Stimulated activated CD8-positive, alpha-beta memory T cell treated with anti-CD3 and anti-CD28 coated beads, Interleukin-7, amount 100 ng/mL, for 24 hours (primary cell): ENCODE results near the gene CD300LB.
"Not testable (repeated sequence)": the region's sequence is repeated elsewhere in the genome, so short reads cannot be mapped to it uniquely, and the experiment has no call there.

ENCODE experiments used
- DNase-seq: peaks from one replicate; pipeline ENCODE4 v3.0.0-alpha.2; 2020; ENCODE audit warnings: low read depth

Gene CD300LB

DNA sequence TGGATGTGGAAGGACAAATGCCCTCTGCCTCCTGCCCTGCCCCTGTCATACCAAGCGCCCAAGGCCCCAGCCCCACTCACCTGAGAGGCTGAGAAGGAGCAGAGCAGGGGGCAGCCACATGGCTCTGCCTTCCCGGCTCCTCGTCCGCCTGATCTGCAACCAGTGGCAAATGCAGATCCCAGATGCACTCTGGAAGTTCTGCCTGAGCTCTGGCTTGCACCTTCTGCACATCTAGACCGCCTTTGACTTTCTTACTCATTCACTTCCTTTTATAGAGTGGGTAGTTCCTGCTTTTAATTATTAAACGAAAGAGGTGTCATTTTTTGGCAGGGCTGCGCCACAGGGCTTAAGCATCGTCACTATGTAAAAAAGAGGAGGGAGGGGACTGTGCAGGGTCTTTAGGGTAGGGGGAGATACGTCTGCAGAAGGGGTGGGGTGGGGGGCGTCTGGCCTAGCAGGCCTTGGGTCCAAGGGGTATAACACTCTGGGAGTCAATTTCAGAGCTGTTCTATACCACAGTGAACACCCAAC is at the start of gene CD300LB:
Gene CD300LB, minus strand, starts transcription at position 245 of the 531 bp plus-strand sequence. Its CDS starts 125 bp downstream, at position 120.
- DNase-seq = no peak

DNA sequence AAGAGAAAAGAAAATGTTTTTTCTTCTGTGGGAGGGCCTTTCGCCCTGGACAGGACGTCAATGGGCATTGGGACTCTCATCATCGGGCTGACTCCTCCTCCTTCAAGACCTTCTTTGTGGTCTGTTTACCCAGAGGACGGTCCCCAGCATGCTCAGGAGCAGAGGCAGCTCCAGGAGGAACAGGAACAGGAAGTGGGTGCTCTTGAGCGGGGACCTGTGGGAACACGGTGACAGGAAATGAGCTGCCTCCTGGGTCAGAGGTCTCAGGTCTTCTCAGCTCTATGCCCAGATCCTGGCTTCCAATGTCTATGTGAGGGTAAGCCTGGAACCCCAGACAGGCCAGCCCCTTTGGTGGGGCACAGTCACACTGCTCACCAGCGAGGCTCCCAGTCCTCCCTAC is 48.6 kb upstream of the CD300LB start:
- DNase-seq = no peak

- DNase-seq = no peak
Observed at GRCh38 chr17:74578979-74579378, 47.7 kb upstream of the CD300LB start.

GRCh38 chr17:74574489-74575142 is 43.3 kb upstream of the CD300LB start:
- DNase-seq = no peak

- not testable (repeated sequence) for DNase-seq
Observed at GRCh38 chr17:74573635-74574034, 42.4 kb upstream of the CD300LB start.

DNA sequence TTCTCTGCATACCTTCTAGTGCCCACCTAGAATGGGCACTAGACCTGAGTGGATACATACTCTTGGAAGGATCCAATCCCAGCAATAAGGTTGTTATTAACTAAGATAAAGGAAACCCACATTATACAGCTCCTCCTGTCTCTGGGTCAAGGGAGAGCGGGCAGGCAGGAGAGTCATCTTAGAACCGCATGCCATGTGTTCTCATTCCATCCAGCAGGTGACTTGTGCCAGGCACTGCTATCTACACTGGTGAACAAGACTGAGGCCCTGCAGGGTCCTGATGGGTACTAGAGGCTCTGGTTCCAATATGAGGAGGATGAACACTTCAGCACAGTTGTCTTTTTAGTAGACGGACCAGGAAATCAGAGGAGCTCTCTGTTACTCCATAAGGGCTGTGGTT is 41.9 kb upstream of the CD300LB start:
- DNase-seq = no peak

- DNase-seq = no peak
Observed at GRCh38 chr17:74571621-74572270, 40.5 kb upstream of the CD300LB start.

DNA sequence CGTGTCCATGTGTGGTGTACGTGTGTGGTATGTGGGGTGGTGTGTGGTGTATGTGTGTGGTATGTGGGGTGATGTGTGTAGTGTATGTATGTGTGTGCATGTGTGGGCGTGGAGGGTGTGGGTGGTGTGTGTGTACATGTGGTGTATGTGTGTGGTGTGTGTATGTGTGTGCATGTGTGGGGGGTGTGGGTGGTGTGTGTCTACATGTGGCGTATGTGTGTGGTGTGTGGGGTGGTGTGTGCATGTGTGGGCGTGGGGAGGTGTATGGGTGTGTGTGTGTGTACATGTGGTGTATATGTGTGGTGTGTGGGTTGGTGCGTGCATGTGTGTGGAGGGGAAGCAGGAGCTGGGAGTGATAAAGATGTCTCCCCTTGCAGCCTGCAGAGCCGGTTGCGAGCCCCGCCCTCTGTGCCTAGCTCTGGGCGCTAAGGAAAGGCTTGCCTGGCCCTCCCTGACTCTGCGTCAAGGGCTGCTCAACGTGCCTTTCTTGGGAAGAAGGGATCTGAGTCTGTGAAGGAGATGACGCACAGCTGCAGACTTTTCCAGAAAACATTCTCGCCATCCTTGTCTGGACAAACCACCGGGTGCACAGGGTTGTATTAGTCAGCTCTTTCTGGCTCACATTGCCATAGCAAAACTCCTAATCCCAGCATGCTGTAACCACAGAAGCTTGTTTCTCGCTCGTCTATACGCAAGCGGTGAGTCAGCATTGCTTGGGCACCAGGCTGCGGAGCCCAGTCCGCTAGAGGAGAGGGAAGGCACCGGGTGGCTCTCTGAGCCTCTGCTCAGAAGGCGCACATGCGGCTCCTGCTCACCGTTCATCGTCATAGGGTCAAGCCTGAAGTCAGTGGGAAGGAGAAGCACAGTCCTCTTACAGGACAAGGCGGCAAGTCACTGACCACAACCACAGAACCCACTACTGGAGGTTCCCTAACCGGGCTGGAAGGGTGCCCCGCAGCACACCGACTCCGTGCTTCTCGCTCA is 38.0 kb upstream of the CD300LB start:
- no peak for DNase-seq

GRCh38 chr17:74568106-74568873 is 37.0 kb upstream of the CD300LB start:
- no peak for DNase-seq

- no peak for DNase-seq
Observed at GRCh38 chr17:74567397-74567796, 36.1 kb upstream of the CD300LB start, which contains the start of gene CD300H. Gene CD300H (minus strand): TSS chr17:74567509.

DNA sequence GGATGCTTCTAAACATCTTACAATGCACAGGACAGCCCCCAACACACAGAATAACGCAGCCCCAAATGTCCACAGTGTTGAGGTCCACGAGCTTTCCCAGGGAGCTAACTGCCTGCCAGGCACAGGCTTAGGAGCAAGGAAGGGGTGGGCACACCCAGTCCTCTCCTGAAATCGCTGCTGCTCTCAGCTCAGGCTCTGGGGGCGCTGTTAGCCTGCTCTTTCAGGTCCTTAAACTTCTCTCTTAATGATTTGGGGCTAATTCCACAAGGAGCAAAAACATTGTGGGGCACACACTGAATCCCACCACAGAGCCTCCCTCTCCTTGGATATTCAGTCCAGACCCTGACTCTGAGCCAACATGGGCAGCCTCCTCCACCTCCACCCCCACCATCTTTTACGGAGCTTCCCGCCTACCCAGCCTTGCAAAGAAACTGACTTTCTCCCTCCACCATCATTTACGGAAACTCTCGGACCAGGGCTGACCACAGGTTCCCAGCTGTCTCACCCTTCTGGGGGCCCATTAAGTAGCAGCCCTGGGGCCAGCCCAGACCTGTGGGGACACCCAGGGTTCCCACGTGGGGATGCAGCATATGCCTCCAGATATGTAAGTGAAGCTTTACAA is 35.0 kb upstream of the CD300LB start:
- no peak for DNase-seq

DNA sequence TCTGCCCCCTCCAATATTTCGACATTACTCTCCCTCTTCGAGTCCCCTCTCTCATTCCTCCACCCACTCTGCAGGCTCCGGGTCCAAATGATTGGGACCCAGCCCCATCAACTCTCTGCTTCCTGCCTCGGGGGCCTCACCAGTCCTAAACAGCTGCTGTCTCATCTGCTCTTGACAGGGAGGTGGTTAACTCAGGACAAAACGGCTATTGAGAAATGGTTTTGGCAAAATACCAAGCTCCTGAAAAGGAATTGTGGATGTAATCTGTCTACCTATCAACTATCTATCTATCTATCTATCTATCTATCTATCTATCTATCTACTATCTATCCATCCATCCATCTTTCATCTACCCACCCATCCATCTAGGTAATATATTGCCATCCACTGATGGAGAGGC is 33.9 kb upstream of the CD300LB start:
- DNase-seq = no peak

GRCh38 chr17:74563358-74563757 is 32.1 kb upstream of the CD300LB start:
- no peak for DNase-seq

DNA sequence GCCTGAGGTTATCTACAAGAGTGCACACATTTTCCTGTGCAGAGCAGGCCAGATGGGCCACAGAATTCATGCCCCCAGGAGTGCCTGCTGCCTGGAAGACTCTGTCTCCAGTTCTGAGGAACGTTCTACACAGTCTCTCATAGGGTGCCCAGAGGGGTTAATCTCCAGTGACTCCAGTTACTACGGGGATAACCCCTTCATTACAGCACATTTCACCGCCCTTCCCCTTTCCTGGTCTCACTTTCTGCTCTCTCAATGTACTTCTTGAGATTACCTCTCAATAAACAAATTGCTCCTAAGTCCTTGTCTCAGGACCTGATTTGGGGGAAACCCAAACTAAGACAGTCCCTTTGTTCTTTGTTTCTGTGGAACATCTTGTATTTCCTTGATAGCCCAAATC is 30.3 kb upstream of the CD300LB start:
- no peak for DNase-seq

GRCh38 chr17:74558882-74559519 is 27.7 kb upstream of the CD300LB start:
- no peak for DNase-seq

DNA sequence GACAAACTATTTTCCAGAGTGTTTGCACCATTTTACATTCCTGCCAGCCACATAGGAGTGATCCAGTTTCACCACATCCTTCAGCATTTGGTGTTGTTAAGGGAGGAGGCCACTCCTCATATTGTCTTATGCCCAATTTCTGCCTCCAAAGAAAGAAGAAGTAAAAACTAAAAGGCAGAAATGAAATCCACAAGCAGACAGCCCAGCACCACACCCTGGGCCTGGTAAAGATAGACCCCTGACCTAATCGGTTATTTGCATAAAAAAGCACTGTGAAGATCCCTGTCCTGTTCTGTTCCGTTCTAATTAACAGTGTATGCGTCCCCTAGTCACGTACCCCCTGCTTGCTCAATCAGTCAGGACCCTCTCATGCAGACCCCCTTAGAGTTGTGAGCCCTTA is 27.1 kb upstream of the CD300LB start:
- not testable (repeated sequence) for DNase-seq

GRCh38 chr17:74555427-74555940 is 24.2 kb upstream of the CD300LB start:
- no peak for DNase-seq

DNA sequence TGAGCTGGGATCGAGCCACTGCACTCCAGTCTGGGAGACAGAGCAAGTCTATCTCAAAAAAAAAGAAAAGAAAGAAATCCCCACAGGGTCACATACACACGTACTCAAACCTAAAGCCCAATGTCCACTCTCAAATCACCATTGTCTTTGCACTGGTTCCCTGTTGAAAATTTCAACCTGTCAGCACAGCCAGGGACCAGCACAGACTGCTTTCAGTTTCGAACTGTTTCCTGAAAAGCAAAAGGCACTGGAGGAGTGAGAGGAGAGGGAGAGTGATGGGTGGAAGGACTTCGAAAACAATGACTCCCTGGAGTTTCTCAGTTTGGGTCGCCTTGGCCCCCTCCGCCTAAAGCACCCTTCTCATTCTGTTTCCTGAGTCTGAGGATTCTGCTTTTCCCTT is 23.6 kb upstream of the CD300LB start:
- no peak for DNase-seq

GRCh38 chr17:74552037-74552436 is 20.8 kb upstream of the CD300LB start:
- DNase-seq = no peak

DNA sequence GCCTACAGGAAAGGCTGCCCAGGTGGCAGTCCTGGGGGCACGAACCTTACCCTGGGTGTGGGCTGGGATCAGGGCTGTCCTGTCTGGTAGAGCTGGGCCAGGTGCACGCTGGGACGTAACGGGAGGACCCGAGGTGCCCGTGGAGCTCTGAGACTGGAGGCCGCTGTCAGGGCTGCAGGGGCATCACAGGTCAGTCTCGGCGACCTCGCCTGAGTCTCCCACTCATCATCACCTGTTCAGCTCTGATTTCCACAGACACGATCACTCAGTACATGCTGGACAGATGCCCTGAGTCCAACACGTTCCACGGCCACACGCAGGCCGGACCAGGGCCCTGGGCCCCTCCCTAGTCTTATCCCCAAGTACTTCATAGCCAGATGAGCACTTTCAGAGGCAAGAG is 19.3 kb upstream of the CD300LB start:
- DNase-seq = no peak
